IMR-90 (cell line): Measurements from ENCODE around the gene KCTD16.

ENCODE experiments used
- CEBPB ChIP-seq: IDR thresholded peaks from 2 replicates; pipeline ENCODE4 v1.6.1; 2012; ENCODE audit warnings: low read depth, low read length, improper control_type of control experiment
- CHD1 ChIP-seq: IDR thresholded peaks from 2 replicates; pipeline ENCODE4 v1.6.1; 2012; ENCODE audit warnings: low read depth, low read length, improper control_type of control experiment
- MAFK ChIP-seq: IDR thresholded peaks from 2 replicates; pipeline ENCODE4 v1.6.1; 2012; ENCODE audit warnings: low read depth, low read length, improper control_type of control experiment
- POLR2A ChIP-seq: IDR thresholded peaks from 2 replicates; pipeline ENCODE4 v1.6.1; 2012; ENCODE audit warnings: mild to moderate bottlenecking, low read depth, low read length
- RAD21 ChIP-seq: IDR thresholded peaks from 2 replicates; pipeline ENCODE4 v1.6.1; 2012; ENCODE audit warnings: low read length, improper control_type of control experiment
- RCOR1 ChIP-seq: IDR thresholded peaks from 2 replicates; pipeline ENCODE4 v1.6.1; 2012; ENCODE audit warnings: mild to moderate bottlenecking, low read length, improper control_type of control experiment; ENCODE audit not compliant: insufficient replicate concordance
- TF ChIP-seq, protein P1 (sequence below): conservative IDR thresholded peaks from 2 replicates; pipeline ENCODE4 v1.5.1; 2012; ENCODE audit warnings: mild to moderate bottlenecking, low read depth, low read length, improper control_type of control experiment
- TF ChIP-seq, protein P2 (sequence below): fragments of 150-350 bp; IDR thresholded peaks from 2 replicates; pipeline ENCODE4 v1.6.1; 2017; ENCODE audit warnings: mild to moderate bottlenecking, antibody characterized with exemption, low read length, low read depth

DNA sequence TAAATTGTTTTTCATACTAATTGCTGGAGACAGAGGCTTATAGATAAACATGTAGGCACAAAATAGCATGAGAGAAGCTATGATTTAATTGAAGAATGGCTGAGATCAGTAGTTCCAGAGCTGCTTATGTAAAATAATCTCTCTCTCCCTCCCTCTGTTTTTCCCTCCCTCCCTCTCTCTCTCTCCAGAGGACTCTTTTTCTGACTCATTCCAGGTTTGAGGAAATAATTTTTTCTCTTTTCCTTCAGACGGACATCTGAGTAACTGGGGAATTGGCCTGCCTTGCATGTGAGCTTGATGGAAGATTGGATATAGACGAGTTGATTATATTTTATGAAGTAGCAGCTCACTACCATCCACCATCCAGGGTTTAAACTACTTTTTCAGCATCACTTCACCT lies 35.5 kb downstream of the KCTD16 start:
- TF ChIP-seq, protein P1, sequence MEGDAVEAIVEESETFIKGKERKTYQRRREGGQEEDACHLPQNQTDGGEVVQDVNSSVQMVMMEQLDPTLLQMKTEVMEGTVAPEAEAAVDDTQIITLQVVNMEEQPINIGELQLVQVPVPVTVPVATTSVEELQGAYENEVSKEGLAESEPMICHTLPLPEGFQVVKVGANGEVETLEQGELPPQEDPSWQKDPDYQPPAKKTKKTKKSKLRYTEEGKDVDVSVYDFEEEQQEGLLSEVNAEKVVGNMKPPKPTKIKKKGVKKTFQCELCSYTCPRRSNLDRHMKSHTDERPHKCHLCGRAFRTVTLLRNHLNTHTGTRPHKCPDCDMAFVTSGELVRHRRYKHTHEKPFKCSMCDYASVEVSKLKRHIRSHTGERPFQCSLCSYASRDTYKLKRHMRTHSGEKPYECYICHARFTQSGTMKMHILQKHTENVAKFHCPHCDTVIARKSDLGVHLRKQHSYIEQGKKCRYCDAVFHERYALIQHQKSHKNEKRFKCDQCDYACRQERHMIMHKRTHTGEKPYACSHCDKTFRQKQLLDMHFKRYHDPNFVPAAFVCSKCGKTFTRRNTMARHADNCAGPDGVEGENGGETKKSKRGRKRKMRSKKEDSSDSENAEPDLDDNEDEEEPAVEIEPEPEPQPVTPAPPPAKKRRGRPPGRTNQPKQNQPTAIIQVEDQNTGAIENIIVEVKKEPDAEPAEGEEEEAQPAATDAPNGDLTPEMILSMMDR = no peak
- TF ChIP-seq CEBPB (no peak), POLR2A (no peak), RAD21 (no peak), CHD1 (no peak), MAFK (no peak), RCOR1 (no peak)
- TF ChIP-seq, protein P2, sequence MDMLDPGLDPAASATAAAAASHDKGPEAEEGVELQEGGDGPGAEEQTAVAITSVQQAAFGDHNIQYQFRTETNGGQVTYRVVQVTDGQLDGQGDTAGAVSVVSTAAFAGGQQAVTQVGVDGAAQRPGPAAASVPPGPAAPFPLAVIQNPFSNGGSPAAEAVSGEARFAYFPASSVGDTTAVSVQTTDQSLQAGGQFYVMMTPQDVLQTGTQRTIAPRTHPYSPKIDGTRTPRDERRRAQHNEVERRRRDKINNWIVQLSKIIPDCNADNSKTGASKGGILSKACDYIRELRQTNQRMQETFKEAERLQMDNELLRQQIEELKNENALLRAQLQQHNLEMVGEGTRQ = no peak
